ENCODE data around the gene JDP2. TPM values are rescaled to one million over a fixed set of nuclear protein-coding genes. Genes with fewer than 3 reads are reported as not detected.

The JDP2 gene
- total RNA-seq, 2 experiments from 2014 or later: 1.3 to 1.4 TPM

GRCh38 chr14:75383721-75384120, 44.1 kb upstream of the JDP2 start:
- ATAC-seq (no peak), DNase-seq (no peak)
- TF ChIP-seq CTCF (IDR thresholded peaks at IDR 0.05): no peak
- intact Hi-C loops (cut with micrococcal nuclease): no loop called here
- no peaks in the 10 kb centered on the region for H3K4me1 Mint-ChIP-seq (ENCODE audit: low read depth)
- ChIA-PET CTCF (no interaction called here), POLR2A (no interaction called here)
- H3K36me3 Mint-ChIP-seq (ENCODE audit: low read depth): no peaks in the 10 kb centered on the region
- peaks cover 4% of the 10 kb centered on the region for H3K27me3 Mint-ChIP-seq
- no peak overlapping the region for H3K4me3 Mint-ChIP-seq
- H3K9me3 Mint-ChIP-seq: no peaks in the 10 kb centered on the region
- no peak overlapping the region for H3K27ac Mint-ChIP-seq

- no peak for DNase-seq
- ChIA-PET CTCF (interaction anchor here (1.6 kb wide), 1 partner anchor 10 kb away, joined by 4 read pairs; no protein-coding TSS in a partner anchor), POLR2A (no interaction called here)
- Mint-ChIP-seq H3K4me3 (no peak overlapping the region), H3K27ac (no peak overlapping the region), H3K9me3 (no peaks in the 10 kb centered on the region), H3K27me3 (peaks cover 2% of the 10 kb centered on the region), H3K36me3 (ENCODE audit: low read depth) (no peaks in the 10 kb centered on the region), H3K4me1 (ENCODE audit: low read depth) (no peaks in the 10 kb centered on the region)
- intact Hi-C loops (cut with micrococcal nuclease): no loop called here
- ATAC-seq: no peak
- no peak for TF ChIP-seq CTCF (IDR thresholded peaks at IDR 0.05)
Measured at GRCh38 chr14:75389679-75390078, 38.1 kb upstream of the JDP2 start.

- no peak for ATAC-seq
- TF ChIP-seq CTCF (IDR thresholded peaks at IDR 0.05): no peak
- Mint-ChIP-seq H3K4me1 (ENCODE audit: low read depth) (no peaks in the 10 kb centered on the region), H3K36me3 (ENCODE audit: low read depth) (no peaks in the 10 kb centered on the region), H3K27ac (no peak overlapping the region), H3K9me3 (no peaks in the 10 kb centered on the region), H3K4me3 (no peak overlapping the region), H3K27me3 (no peaks in the 10 kb centered on the region)
- ChIA-PET POLR2A (no interaction called here), CTCF (interaction anchor here (1.6 kb wide), 1 partner anchor 10 kb away, joined by 4 read pairs; no protein-coding TSS in a partner anchor)
- intact Hi-C loops (cut with micrococcal nuclease): no loop called here
- no peak for DNase-seq
Measured at GRCh38 chr14:75390183-75390582, 37.6 kb upstream of the JDP2 start.

GRCh38 chr14:75391953-75392352, 35.9 kb upstream of the JDP2 start:
- no peak overlapping the region for H3K4me3 Mint-ChIP-seq
- H3K27me3 Mint-ChIP-seq: no peaks in the 10 kb centered on the region
- ChIA-PET CTCF (no interaction called here), POLR2A (no interaction called here)
- DNase-seq: no peak
- no peaks in the 10 kb centered on the region for H3K4me1 Mint-ChIP-seq (ENCODE audit: low read depth)
- intact Hi-C loops (cut with micrococcal nuclease): no loop called here
- TF ChIP-seq CTCF (IDR thresholded peaks at IDR 0.05): no peak
- no peak overlapping the region for H3K27ac Mint-ChIP-seq
- no peaks in the 10 kb centered on the region for H3K9me3 Mint-ChIP-seq
- ATAC-seq: no peak
- no peaks in the 10 kb centered on the region for H3K36me3 Mint-ChIP-seq (ENCODE audit: low read depth)

GRCh38 chr14:75392686-75393641, 34.9 kb upstream of the JDP2 start:
- H3K9me3 Mint-ChIP-seq: no peaks in the 10 kb centered on the region
- no peaks in the 10 kb centered on the region for H3K4me1 Mint-ChIP-seq (ENCODE audit: low read depth)
- POLR2A ChIA-PET: no interaction called here
- H3K4me3 Mint-ChIP-seq: no peak overlapping the region
- no peak overlapping the region for H3K27ac Mint-ChIP-seq
- H3K27me3 Mint-ChIP-seq: no peaks in the 10 kb centered on the region
- no peak for ATAC-seq
- intact Hi-C loops (cut with micrococcal nuclease): no loop called here
- no peak for DNase-seq
- H3K36me3 Mint-ChIP-seq (ENCODE audit: low read depth): no peaks in the 10 kb centered on the region
- TF ChIP-seq CTCF (IDR thresholded peaks at IDR 0.05): no peak
- CTCF ChIA-PET: no interaction called here
